GM23338 (cell line): ENCODE data around the gene KIAA1549.

Experiments
- ETS1 ChIP-seq: IDR thresholded peaks from 2 replicates; pipeline ENCODE4 v1.6.1; 2016; ENCODE audit warnings: antibody characterized with exemption
- EZH2 ChIP-seq: fragments of 200-600 bp; sonication (generic); IDR thresholded peaks from one replicate; pipeline ENCODE4 v1.8.0; 2017; ENCODE audit warnings: antibody characterized with exemption, mild to moderate bottlenecking, low read depth; ENCODE audit not compliant: unreplicated experiment
- EZH2phosphoT487 ChIP-seq: fragments of 200-600 bp; sonication (generic); IDR thresholded peaks from one replicate; pipeline ENCODE4 v1.8.1; 2018; ENCODE audit warnings: antibody characterized with exemption; ENCODE audit not compliant: unreplicated experiment
- POLR2AphosphoS5 ChIP-seq: IDR thresholded peaks from 2 replicates; pipeline ENCODE4 v1.6.1; 2016; ENCODE audit warnings: antibody characterized with exemption, low read depth
- REST ChIP-seq: IDR thresholded peaks from one replicate; pipeline ENCODE4 v1.6.1; 2018; ENCODE audit warnings: antibody characterized with exemption; ENCODE audit not compliant: unreplicated experiment
- TF ChIP-seq, protein P1 (sequence below), 2 experiments: fragments of 200-600 bp in 1 of 2; sonication (generic) in 1 of 2; conservative IDR thresholded peaks; 2 replicates each; pipeline versions ENCODE4 v1.5.1 to v1.6.1; 2016 to 2017; ENCODE audit warnings: antibody characterized with exemption in 2 of 2, low read depth in 2 of 2, mild to moderate bottlenecking in 2 of 2, moderate library complexity in 1 of 2

- TF ChIP-seq POLR2AphosphoS5 (no peak), EZH2phosphoT487 (no peak), REST (no peak), EZH2 (no peak), ETS1 (no peak)
- TF ChIP-seq, protein P1, sequence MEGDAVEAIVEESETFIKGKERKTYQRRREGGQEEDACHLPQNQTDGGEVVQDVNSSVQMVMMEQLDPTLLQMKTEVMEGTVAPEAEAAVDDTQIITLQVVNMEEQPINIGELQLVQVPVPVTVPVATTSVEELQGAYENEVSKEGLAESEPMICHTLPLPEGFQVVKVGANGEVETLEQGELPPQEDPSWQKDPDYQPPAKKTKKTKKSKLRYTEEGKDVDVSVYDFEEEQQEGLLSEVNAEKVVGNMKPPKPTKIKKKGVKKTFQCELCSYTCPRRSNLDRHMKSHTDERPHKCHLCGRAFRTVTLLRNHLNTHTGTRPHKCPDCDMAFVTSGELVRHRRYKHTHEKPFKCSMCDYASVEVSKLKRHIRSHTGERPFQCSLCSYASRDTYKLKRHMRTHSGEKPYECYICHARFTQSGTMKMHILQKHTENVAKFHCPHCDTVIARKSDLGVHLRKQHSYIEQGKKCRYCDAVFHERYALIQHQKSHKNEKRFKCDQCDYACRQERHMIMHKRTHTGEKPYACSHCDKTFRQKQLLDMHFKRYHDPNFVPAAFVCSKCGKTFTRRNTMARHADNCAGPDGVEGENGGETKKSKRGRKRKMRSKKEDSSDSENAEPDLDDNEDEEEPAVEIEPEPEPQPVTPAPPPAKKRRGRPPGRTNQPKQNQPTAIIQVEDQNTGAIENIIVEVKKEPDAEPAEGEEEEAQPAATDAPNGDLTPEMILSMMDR (conservative IDR thresholded peaks at IDR 0.05; ENCODE audit: low read depth in 2 of 2), result no peak
Measured at GRCh38 chr7:138854115-138854645, 127.0 kb downstream of the KIAA1549 start.
